ENCODE results near the gene DIAPH2. TPM values are rescaled to one million over a fixed set of nuclear protein-coding genes. Genes with fewer than 3 reads are reported as not detected.

The DIAPH2 gene
- total and polyA plus RNA-seq, 10 donors, result 2.5 to 32.1 (median 17.7) TPM

DNA sequence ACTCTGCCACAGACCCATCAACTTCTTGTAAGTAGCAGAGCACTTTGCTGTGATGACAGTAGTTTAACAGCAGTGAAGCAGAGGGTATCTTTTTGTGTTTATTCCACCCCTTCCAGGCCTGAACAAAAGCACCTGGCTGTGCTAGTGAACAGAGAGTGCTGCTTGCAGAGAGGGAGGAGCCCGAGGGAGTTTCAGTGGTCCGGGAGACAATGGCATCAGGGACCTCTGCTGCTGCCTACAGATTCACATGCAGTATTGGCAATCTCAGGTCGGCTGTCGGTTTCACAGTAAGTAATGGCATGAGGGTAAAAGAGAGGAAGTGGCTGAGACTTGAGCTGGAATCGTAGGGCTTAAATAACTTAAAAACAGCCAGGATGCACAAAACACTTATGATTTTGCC, 954.9 kb downstream of the DIAPH2 start:
- intact Hi-C loops (cut with DNase I; ENCODE audit: low total_unique reads), result no loop called here
- Histone ChIP-seq H3K36me3 (no peaks in the 10 kb centered on the region), H3K4me3 (no peak overlapping the region), H3K4me1 (no peaks in the 10 kb centered on the region), H3K27ac (no peak overlapping the region), H3K27me3 (replicated peaks in 1 of 7) (peaks cover 0 to 4% (median 0%) of the 10 kb centered on the region in 7 donors), H3K9me3 (peaks cover 0 to 8% (median 0%) of the 10 kb centered on the region in 8 donors)
- 5 to 19% (median 13%) methylated on average over 5 of the region's 5 CpGs for WGBS, 5 donors
- no peak for TF ChIP-seq POLR2A (IDR thresholded peaks at IDR 0.05)
- TF ChIP-seq, protein P1, sequence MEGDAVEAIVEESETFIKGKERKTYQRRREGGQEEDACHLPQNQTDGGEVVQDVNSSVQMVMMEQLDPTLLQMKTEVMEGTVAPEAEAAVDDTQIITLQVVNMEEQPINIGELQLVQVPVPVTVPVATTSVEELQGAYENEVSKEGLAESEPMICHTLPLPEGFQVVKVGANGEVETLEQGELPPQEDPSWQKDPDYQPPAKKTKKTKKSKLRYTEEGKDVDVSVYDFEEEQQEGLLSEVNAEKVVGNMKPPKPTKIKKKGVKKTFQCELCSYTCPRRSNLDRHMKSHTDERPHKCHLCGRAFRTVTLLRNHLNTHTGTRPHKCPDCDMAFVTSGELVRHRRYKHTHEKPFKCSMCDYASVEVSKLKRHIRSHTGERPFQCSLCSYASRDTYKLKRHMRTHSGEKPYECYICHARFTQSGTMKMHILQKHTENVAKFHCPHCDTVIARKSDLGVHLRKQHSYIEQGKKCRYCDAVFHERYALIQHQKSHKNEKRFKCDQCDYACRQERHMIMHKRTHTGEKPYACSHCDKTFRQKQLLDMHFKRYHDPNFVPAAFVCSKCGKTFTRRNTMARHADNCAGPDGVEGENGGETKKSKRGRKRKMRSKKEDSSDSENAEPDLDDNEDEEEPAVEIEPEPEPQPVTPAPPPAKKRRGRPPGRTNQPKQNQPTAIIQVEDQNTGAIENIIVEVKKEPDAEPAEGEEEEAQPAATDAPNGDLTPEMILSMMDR (IDR thresholded peaks at IDR 0.05 in 8 of 11, conservative IDR thresholded peaks at IDR 0.05 in 3 of 11), result no peak
- TF ChIP-seq POLR2AphosphoS5 (IDR thresholded peaks at IDR 0.05), result no peak
- DNase-seq, result no peak

Small RNA genes within 50 kb of the gene (small RNA-seq; reads per million reads assigned to genes)
- gene RF00017 (0 reads per million in 4 donors), gene RF00019 (0 reads per million in 4 donors), gene RN7SL74P (0 reads per million in 4 donors)

Other genes starting within 250 kb of the DIAPH2 start
- 1 to 10 TPM in 6 of 7 donors, under 1 TPM in 1; 0.79 to 5.9 (median 1.5) TPM for gene RPA4, start 199.1 kb downstream of the DIAPH2 start, total RNA-seq
- under 1 TPM; 0.06 to 0.22 (median 0.09) TPM for gene RPA4, start 199.1 kb downstream of the DIAPH2 start, polyA plus RNA-seq

All from spleen (tissue), 11 donors.